Endothelial cell of umbilical vein (primary cell): Measurements from ENCODE around the gene MS4A2. TPM values are rescaled to one million over a fixed set of nuclear protein-coding genes. Genes with fewer than 3 reads are reported as not detected.
A peak's percentile ranks its signal among the peaks of the same experiment; 100 is the strongest.

ENCODE experiments used
- BruUV-seq: library from RNA; stranded (reverse); fragments of 400-500 nt; replicated peaks from 2 replicates; lab custom pipeline; 2021; lab: Mats Ljungman, UMichigan
- CTCF ChIA-PET: fragments of 300-600, 350-600 bp; sonication (Branson Sonifier 250); formaldehyde crosslinking; loops from one replicate; lab custom pipeline; 2021; ENCODE audit warnings: antibody characterized with exemption, inconsistent platforms; lab: Charles Lee
- POLR2A ChIA-PET: fragments of 300-600, 350-600 bp; sonication (Branson Sonifier 250); formaldehyde crosslinking; loops from one replicate; lab custom pipeline; 2021; ENCODE audit warnings: antibody characterized with exemption, inconsistent platforms; lab: Charles Lee
- DNase-seq: peaks from one replicate; pipeline ENCODE4 v3.0.0-alpha.2; 2011; ENCODE audit warnings: low read depth, low spot score
- FAIRE-seq: peaks from 2 replicates; lab custom pipeline; 2011; peaks lifted over from hg19 to GRCh38; lab: Jason Lieb, UNC
- H2AFZ ChIP-seq: 2 replicates; pipeline ENCODE4 v1.6.0; 2012; ENCODE audit warnings: low read depth, low read length, control low read depth, inconsistent platforms
- H3K27ac ChIP-seq: 2 replicates; pipeline ENCODE4 v1.5.1; 2011; ENCODE audit warnings: low read depth, mild to moderate bottlenecking, control low read depth, low read length, moderate library complexity; ENCODE audit not compliant: insufficient read depth
- H3K27me3 ChIP-seq, 2 experiments: 2 replicates each; pipeline versions ENCODE4 v1.6.0 to v1.6.1; 2011; ENCODE audit warnings: low read length in 2 of 2, mixed read lengths in 1 of 2; ENCODE audit not compliant: control insufficient read depth in 2 of 2, insufficient read depth in 2 of 2
- H3K36me3 ChIP-seq, 2 experiments: 2 replicates in 1 of 2; 3 replicates in 1 of 2; pipeline ENCODE4 v1.5.1; 2011; ENCODE audit warnings: low read length in 2 of 2, mild to moderate bottlenecking in 1 of 2, moderate library complexity in 1 of 2; ENCODE audit not compliant: control insufficient read depth in 2 of 2, insufficient read depth in 2 of 2; ENCODE audit errors: extremely low read depth in 1 of 2
- H3K4me1 ChIP-seq: 3 replicates; pipeline ENCODE4 v1.5.1; 2011; ENCODE audit warnings: mild to moderate bottlenecking, low read length; ENCODE audit not compliant: control insufficient read depth, insufficient read depth; ENCODE audit errors: extremely low read depth
- H3K4me2 ChIP-seq: 2 replicates; pipeline ENCODE4 v1.6.1; 2011; ENCODE audit warnings: low read length, control low read depth, mixed read lengths; ENCODE audit not compliant: insufficient read depth
- H3K4me3 ChIP-seq, 3 experiments: fragments of 200-600 bp in 1 of 3; sonication (generic), shearing (Covaris generic) in 1 of 3; replicated peaks in 1 of 3; 2 replicates each; pipeline ENCODE4 v1.5.1; 2011 to 2016; ENCODE audit warnings: control low read depth in 3 of 3, low read length in 3 of 3, mild to moderate bottlenecking in 2 of 3, inconsistent platforms in 1 of 3, low read depth in 1 of 3, moderate library complexity in 1 of 3; ENCODE audit not compliant: insufficient read depth in 1 of 3
- H3K79me2 ChIP-seq: 2 replicates; pipeline ENCODE4 v1.6.0; 2012; ENCODE audit warnings: low read length, inconsistent platforms; ENCODE audit not compliant: control insufficient read depth, insufficient read depth
- H3K9ac ChIP-seq: replicated peaks from 2 replicates; pipeline ENCODE3; 2011; ENCODE audit warnings: low read length, control low read depth; ENCODE audit not compliant: insufficient read depth; ENCODE audit errors: extremely low read depth
- H3K9me1 ChIP-seq: replicated peaks from 3 replicates; pipeline ENCODE4 v1.6.0; 2011; ENCODE audit warnings: mild to moderate bottlenecking, low read length; ENCODE audit not compliant: control insufficient read depth, insufficient read depth; ENCODE audit errors: extremely low read depth
- H3K9me3 ChIP-seq: replicated peaks from 2 replicates; pipeline ENCODE4 v1.5.1; 2012; ENCODE audit warnings: low read length, inconsistent platforms; ENCODE audit not compliant: control insufficient read depth, insufficient read depth
- H4K20me1 ChIP-seq: replicated peaks from 2 replicates; pipeline ENCODE3; 2011; ENCODE audit warnings: mild to moderate bottlenecking, low read length; ENCODE audit not compliant: control insufficient read depth, insufficient read depth; ENCODE audit errors: extremely low read depth
- CTCF ChIP-seq, 2 donors: IDR thresholded peaks; 1 replicate in 1 of 2; 2 replicates in 1 of 2; pipeline ENCODE4 v1.5.1; 2011; ENCODE audit warnings: low read length in 2 of 2, mild to moderate bottlenecking in 2 of 2, moderate library complexity in 2 of 2, control low read depth in 1 of 2, inconsistent platforms in 1 of 2, low read depth in 1 of 2; ENCODE audit not compliant: insufficient read depth in 1 of 2; ENCODE audit errors: extremely low read depth in 1 of 2
- EZH2 ChIP-seq: IDR thresholded peaks from 2 replicates; pipeline ENCODE4 v1.6.1; 2012; ENCODE audit warnings: borderline replicate concordance, low read depth, mild to moderate bottlenecking, moderate library complexity, low read length, inconsistent platforms; ENCODE audit not compliant: severe bottlenecking
- FOS ChIP-seq: IDR thresholded peaks from 2 replicates; pipeline ENCODE4 v1.6.1; 2011; ENCODE audit warnings: mild to moderate bottlenecking, low read length, moderate library complexity, borderline replicate concordance; ENCODE audit not compliant: insufficient read depth
- GATA2 ChIP-seq: IDR thresholded peaks from 2 replicates; pipeline ENCODE4 v1.7.0; 2011; ENCODE audit warnings: low read depth, mild to moderate bottlenecking, moderate library complexity, mixed read lengths, low read length; ENCODE audit not compliant: insufficient read length, insufficient read depth
- JUN ChIP-seq: IDR thresholded peaks from 2 replicates; pipeline ENCODE4 v1.6.1; 2011; ENCODE audit warnings: borderline replicate concordance, low read depth; ENCODE audit not compliant: insufficient read length, insufficient read depth
- MYC ChIP-seq: IDR thresholded peaks from one replicate; pipeline ENCODE4 v1.6.1; 2011; ENCODE audit warnings: mild to moderate bottlenecking, low read depth, low read length
- POLR2A ChIP-seq: IDR thresholded peaks from 2 replicates; pipeline ENCODE4 v1.6.1; 2012; ENCODE audit warnings: low read depth, mild to moderate bottlenecking, control low read depth, low read length
- POLR2AphosphoS5 ChIP-seq: IDR thresholded peaks from 2 replicates; pipeline ENCODE4 v1.6.1; 2012; ENCODE audit warnings: low read depth, mild to moderate bottlenecking, control low read depth, low read length, moderate library complexity; ENCODE audit not compliant: insufficient read depth
- dilution Hi-C: fragments of 300-500 bp; cut with MboI; formaldehyde crosslinking; loops from one replicate; pipeline ENCODE4 v1.15.0; 2019; ENCODE audit warnings: low sequenced_read_pairs; ENCODE audit not compliant: extremely low pct_ligation_motif_present
- intact Hi-C: fragments of 100-400 bp; cut with micrococcal nuclease; formaldehyde crosslinking; loops from one replicate; pipeline ENCODE4 v1.10.0; 2022
- polyA plus RNA-seq, 4 experiments: library from polyadenylated mRNA; depleted of rRNA in 3 of 4; stranded (reverse) in 3 of 4; unstranded in 1 of 4; fragments of >200 nt; gene quantifications; 2 replicates each; pipeline versions ENCODE4 v1.2.1 to v1.2.3, GENCODE V29; 2011 to 2012; ENCODE audit warnings: missing spikeins in 1 of 4
- total RNA-seq: library from RNA; stranded (reverse); gene quantifications from 2 replicates; pipeline ENCODE4 v1.2.3, GENCODE V29; 2021
- TF ChIP-seq, protein P1 (sequence below): IDR thresholded peaks from 2 replicates; pipeline ENCODE4 v1.6.1; 2011; ENCODE audit not compliant: insufficient read depth, insufficient read length

The MS4A2 gene
- total and polyA plus RNA-seq, 2 donors (not counting 3 experiments of a cell fraction or from before 2014, with no cell fraction given): not detected

GRCh38 chr11:60059052-60059451, 29.4 kb upstream of the MS4A2 start:
- H3K4me1 ChIP-seq: no peaks in the 10 kb centered on the region
- BruUV-seq: no TSS peak
- no peak overlapping the region for H3K9ac ChIP-seq
- intact Hi-C loops: no loop called here
- no peaks in the 10 kb centered on the region for H4K20me1 ChIP-seq
- H3K27ac ChIP-seq: no peak overlapping the region
- DNase-seq (peak; percentile 45), FAIRE-seq (no peak)
- H3K27me3 ChIP-seq: peaks cover 0 to 2% of the 10 kb centered on the region in 2 experiments
- CTCF ChIA-PET: interaction anchor here (1.2 kb wide), 1 partner anchor 21 kb away, joined by 3 read pairs; no protein-coding TSS in a partner anchor
- H3K36me3 ChIP-seq: no peaks in the 10 kb centered on the region
- POLR2A ChIA-PET: no interaction called here
- H2AFZ ChIP-seq: no peak overlapping the region
- TF ChIP-seq POLR2AphosphoS5: no peak
- peak; percentile 34 for TF ChIP-seq JUN
- H3K4me3 ChIP-seq: no peak overlapping the region
- no peaks in the 10 kb centered on the region for H3K9me1 ChIP-seq
- no peaks in the 10 kb centered on the region for H3K79me2 ChIP-seq
- H3K9me3 ChIP-seq: no peaks in the 10 kb centered on the region
- dilution Hi-C loops: no loop called here
- no peak overlapping the region for H3K4me2 ChIP-seq

- DNase-seq: no peak
- Histone ChIP-seq H3K4me1 (no peaks in the 10 kb centered on the region), H3K36me3 (no peaks in the 10 kb centered on the region), H3K4me3 (no peak overlapping the region), H4K20me1 (no peaks in the 10 kb centered on the region), H3K4me2 (no peak overlapping the region), H3K9ac (no peak overlapping the region), H3K9me1 (no peaks in the 10 kb centered on the region), H3K9me3 (no peaks in the 10 kb centered on the region), H3K27ac (no peak overlapping the region), H2AFZ (no peak overlapping the region), H3K27me3 (peaks cover 0 to 2% of the 10 kb centered on the region in 2 experiments), H3K79me2 (no peaks in the 10 kb centered on the region)
- dilution Hi-C loops: no loop called here
- POLR2A ChIA-PET: no interaction called here
- no TSS peak for BruUV-seq
- CTCF ChIA-PET: no interaction called here
- intact Hi-C loops: no loop called here
- no peak for FAIRE-seq
- TF ChIP-seq MYC (no peak), EZH2 (no peak), POLR2A (no peak), GATA2 (no peak), FOS (no peak), CTCF (IDR thresholded peaks at IDR 0.05; ENCODE audit: extremely low read depth in 1 of 2, insufficient read depth in 1 of 2, low read depth in 1 of 2, low read length in 2 of 2) (no peak), POLR2AphosphoS5 (no peak), JUN (no peak)
- TF ChIP-seq, protein P1, sequence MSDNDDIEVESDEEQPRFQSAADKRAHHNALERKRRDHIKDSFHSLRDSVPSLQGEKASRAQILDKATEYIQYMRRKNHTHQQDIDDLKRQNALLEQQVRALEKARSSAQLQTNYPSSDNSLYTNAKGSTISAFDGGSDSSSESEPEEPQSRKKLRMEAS: no peak
These were observed 28.8 kb upstream of the MS4A2 start for GRCh38 chr11:60059521-60060240.
